Mesodermal cell (in vitro differentiated cells): ENCODE measurements around the gene APLF.

ENCODE experiments used
- H3K27ac ChIP-seq: 2 replicates; pipeline ENCODE4 v1.7.0; 2013; ENCODE audit warnings: mild to moderate bottlenecking, low read depth, low read length, moderate library complexity; ENCODE audit not compliant: severe bottlenecking
- H3K36me3 ChIP-seq: 2 replicates; pipeline ENCODE4 v1.7.1; 2013; ENCODE audit warnings: mild to moderate bottlenecking, low read length, moderate library complexity; ENCODE audit not compliant: control insufficient read depth, insufficient read depth
- H3K4me1 ChIP-seq: one replicate; pipeline ENCODE4 v1.7.1; 2013; ENCODE audit warnings: mild to moderate bottlenecking, low read length; ENCODE audit not compliant: insufficient read depth, control insufficient read depth, poor library complexity, severe bottlenecking
- H3K4me3 ChIP-seq: 2 replicates; pipeline ENCODE4 v1.7.0; 2013; ENCODE audit warnings: low read length, control low read depth, mild to moderate bottlenecking; ENCODE audit not compliant: insufficient read depth, poor library complexity, severe bottlenecking; ENCODE audit errors: extremely low read depth
- H3K9me3 ChIP-seq: 2 replicates; pipeline ENCODE4 v1.7.1; 2013; ENCODE audit warnings: mild to moderate bottlenecking, low read length, moderate library complexity; ENCODE audit not compliant: control insufficient read depth
- WGBS, 2 experiments: methylation state at CpG; one replicate each; pipeline ENCODE4 v1.1.5; 2013; ENCODE audit warnings: missing lambda C conversion rate in 2 of 2; ENCODE audit not compliant: insufficient coverage in 2 of 2; 5-methylcytosine and 5-hydroxymethylcytosine counted together

The APLF gene

DNA sequence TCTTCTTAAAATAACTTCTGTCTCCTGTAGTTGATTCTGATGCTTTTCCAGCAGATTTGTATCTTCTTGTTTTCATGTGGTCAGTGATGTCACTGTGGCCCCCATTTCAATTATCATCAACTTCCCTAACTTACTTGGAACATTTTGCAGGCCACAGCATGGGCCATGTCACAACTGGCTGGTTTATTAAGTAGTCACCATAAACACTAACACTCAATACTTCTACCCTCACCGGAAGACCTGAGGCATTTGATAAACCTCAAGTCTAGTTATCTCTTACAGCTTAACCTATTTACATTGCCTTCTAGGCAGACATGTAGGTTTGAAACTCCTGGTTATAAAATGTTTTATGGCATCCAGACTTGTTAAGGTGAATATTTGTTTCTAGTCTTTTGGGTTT is 138.6 kb downstream of the APLF start:
- no peak overlapping the region for H3K4me3 ChIP-seq
- no peaks in the 10 kb centered on the region for H3K36me3 ChIP-seq
- 100% methylated on average over 1 of the region's 1 CpG; no CpG with 5 or more reads in 1 of the 2 experiments for WGBS, 2 experiments
- H3K9me3 ChIP-seq = peaks cover 5% of the 10 kb centered on the region
- H3K4me1 ChIP-seq = no peaks in the 10 kb centered on the region
- no peak overlapping the region for H3K27ac ChIP-seq

DNA sequence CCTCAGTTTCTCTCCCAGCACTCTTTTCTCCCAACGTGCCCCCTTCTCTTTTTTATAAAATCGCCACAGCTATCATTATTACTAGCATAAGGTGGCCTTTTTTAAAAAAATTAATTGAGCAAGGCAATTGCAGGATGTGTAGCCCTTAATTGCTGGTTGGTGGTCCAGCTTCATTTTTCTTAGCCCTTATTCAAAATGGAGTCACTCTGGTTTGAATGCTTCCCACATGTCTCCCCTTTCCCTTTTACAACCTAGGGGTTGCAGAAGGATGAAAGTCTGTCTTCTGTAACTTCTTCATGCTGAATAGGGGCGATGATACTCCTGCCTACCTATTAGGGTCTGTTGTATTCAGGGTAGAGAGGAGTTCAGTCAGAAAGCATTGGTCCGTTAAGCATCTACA is 139.4 kb downstream of the APLF start:
- H3K9me3 ChIP-seq = peaks cover 5% of the 10 kb centered on the region
- H3K27ac ChIP-seq = no peak overlapping the region
- no peak overlapping the region for H3K4me3 ChIP-seq
- no peaks in the 10 kb centered on the region for H3K4me1 ChIP-seq
- no peaks in the 10 kb centered on the region for H3K36me3 ChIP-seq
- 91 to 100% methylated on average over 1 of the region's 4 CpGs for WGBS, 2 experiments

DNA sequence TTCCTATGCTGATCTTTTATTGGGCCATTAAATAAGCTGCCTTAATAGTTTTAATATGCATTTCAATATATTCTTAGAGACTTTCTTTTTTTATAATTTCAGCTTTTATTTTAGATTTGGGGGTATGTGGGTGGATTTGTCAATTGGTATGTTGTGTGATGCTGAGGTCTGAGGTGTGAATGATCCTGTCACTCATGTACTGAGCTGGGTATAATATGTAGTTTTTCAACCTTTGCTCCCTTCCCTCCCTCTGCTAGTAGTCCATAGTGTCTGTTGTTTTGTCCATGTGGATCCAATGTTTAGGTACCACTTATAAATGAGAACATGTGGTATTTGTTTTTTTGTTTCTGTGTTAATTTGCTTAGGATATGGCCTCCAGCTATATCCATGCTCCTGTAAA is 140.5 kb downstream of the APLF start:
- Histone ChIP-seq H3K36me3 (no peaks in the 10 kb centered on the region), H3K27ac (no peak overlapping the region), H3K4me3 (no peak overlapping the region), H3K9me3 (peaks cover 4% of the 10 kb centered on the region), H3K4me1 (no peaks in the 10 kb centered on the region)

DNA sequence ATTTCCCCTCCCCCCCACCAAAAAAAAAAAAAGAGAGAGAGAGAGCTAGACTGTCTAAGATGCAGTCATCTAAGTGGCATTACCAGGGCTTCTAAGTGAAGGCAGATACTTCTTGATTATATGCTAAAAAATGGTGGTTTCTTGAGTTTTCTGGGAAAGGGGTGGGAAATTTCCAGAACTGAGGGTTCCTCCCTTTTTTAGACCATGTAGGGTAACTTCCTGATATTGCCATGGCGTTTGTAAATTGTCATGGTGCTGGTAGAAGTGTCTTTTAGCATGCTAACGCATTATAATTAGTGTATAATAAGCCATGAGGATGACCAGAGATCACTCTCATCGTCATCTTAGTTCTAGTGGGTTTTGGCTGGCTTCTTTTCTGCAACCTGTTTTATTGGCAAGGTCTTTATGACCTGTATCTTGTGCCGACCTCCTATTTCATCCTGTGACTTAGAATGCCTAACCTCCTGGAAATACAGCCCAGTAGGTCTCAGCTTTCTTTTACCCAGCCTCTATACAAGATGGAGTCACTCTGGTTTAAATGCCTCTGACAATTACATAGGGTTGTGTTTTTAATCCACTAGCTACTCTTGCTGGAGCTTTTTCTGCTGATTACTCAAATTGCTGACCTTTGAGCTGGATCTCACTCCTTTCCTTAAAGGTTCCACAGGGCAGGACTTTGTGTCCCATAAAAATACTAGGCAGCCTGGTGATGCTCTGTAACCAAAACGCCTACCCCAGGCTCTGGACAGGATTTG is 145.6 kb downstream of the APLF start:
- 93 to 100% methylated on average over 2 of the region's 5 CpGs for WGBS, 2 experiments
- H3K4me3 ChIP-seq = no peak overlapping the region
- no peak overlapping the region for H3K27ac ChIP-seq
- H3K9me3 ChIP-seq = no peaks in the 10 kb centered on the region
- H3K36me3 ChIP-seq = no peaks in the 10 kb centered on the region
- no peaks in the 10 kb centered on the region for H3K4me1 ChIP-seq

DNA sequence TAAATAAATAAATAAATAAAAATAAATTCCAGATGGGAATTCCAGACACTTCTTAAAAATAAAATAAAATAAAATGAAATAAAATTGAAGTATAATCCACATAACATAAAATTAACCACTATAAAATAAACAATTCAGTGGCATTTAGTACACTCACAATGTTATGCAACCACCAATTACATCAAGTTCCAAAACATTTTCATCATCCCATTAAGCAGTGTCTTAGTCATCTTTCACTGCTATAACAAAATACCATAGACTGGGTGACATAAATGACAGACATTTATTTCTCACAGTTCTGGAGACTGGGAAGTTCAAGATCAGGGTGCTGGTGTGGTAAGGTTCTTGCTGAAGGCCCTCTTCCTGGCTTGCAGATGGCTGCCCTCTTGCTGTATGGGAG is 153.4 kb downstream of the APLF start:
- H3K4me3 ChIP-seq = no peak overlapping the region
- H3K9me3 ChIP-seq = peaks cover 13% of the 10 kb centered on the region
- no peak overlapping the region for H3K27ac ChIP-seq
- no peaks in the 10 kb centered on the region for H3K4me1 ChIP-seq
- no peaks in the 10 kb centered on the region for H3K36me3 ChIP-seq

DNA sequence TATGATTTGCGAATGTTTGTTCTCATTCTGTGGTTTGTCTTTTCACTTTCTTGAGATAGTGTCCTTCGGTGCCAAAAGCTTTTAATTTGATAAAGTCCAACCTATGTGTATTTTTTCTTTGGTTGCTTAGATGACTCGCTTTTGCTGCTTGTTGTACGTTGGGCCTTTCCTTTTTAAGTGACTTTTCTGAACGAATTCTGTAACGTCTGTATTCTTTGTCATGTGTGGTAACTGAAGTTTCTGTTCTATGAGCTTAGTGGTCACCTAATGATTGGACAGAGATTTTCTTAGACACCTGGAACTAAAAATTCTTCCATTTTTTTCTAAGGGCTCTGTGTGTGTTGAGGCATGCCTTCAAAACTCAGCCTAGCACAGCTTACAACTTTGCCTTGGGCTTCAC is 156.4 kb downstream of the APLF start:
- 82 to 96% methylated on average over 4 to 6 of the region's 6 CpGs for WGBS, 2 experiments
- H3K36me3 ChIP-seq = no peaks in the 10 kb centered on the region

DNA sequence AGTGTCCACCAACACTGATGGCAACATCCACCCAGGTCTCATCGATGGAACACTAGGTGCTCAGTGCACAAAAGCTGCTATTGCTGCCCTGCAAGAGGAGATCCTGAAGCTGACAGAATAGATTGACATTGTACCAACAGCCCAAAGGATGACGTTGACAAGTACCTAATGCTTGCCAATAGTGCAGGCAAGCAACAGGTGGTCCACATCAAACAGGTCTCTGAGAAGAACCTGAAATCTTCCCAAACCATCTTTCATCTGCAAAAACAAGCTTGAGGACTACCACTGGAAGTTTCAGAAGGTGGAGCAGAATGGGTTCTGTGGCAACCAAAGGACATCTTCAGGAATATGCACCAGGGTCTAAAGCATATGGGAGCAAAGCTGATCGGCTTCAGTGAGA is 160.2 kb downstream of the APLF start:
- WGBS, 2 experiments = 92 to 100% methylated on average over 3 of the region's 3 CpGs
- Histone ChIP-seq H3K36me3 (no peaks in the 10 kb centered on the region), H3K4me1 (no peaks in the 10 kb centered on the region), H3K27ac (no peak overlapping the region), H3K4me3 (no peak overlapping the region), H3K9me3 (peaks cover 13% of the 10 kb centered on the region)

More for the DNA sequence above, 156.4 kb downstream of the APLF start:
- Histone ChIP-seq H3K27ac (no peak overlapping the region), H3K4me1 (no peaks in the 10 kb centered on the region), H3K9me3 (peaks cover 13% of the 10 kb centered on the region), H3K4me3 (no peak overlapping the region)
